Breast epithelium (tissue), 4 donors: ENCODE results near the gene ZBTB40. TPM values are rescaled to one million over a fixed set of nuclear protein-coding genes. Genes with fewer than 3 reads are reported as not detected.
A peak's percentile ranks its signal among the peaks of the same experiment; 100 is the strongest.

Experiments
- DNase-seq, 2 donors: peaks; one replicate each; pipeline ENCODE4 v3.0.0-alpha.2; 2019; ENCODE audit warnings: low spot score in 2 of 2
- H3K27ac ChIP-seq, 2 donors: fragments of 200-600 bp; sonication (generic) in 1 of 2; one replicate each; pipeline ENCODE4 v1.5.1; 2016 to 2019; ENCODE audit warnings: mild to moderate bottlenecking in 1 of 2
- H3K27me3 ChIP-seq, 2 donors: fragments of 200-600 bp; sonication (generic) in 1 of 2; one replicate each; pipeline versions ENCODE4 v1.5.1 to v1.6.0; 2017 to 2019; ENCODE audit warnings: control low read depth in 1 of 2, mild to moderate bottlenecking in 1 of 2
- H3K36me3 ChIP-seq: fragments of 200-600 bp; one replicate; pipeline ENCODE4 v1.5.1; 2019
- H3K4me1 ChIP-seq, 2 donors: fragments of 200-600 bp; sonication (generic); one replicate each; pipeline ENCODE4 v1.5.1; 2016 to 2019; ENCODE audit warnings: control low read depth in 1 of 2
- H3K4me3 ChIP-seq, 3 donors: fragments of 200-600 bp; sonication (generic); 1 replicate in 2 of 3; 2 replicates in 1 of 3; pipeline ENCODE4 v1.5.1; 2016 to 2019; ENCODE audit warnings: mild to moderate bottlenecking in 3 of 3, moderate library complexity in 2 of 3
- H3K9me3 ChIP-seq, 2 donors: fragments of 200-600 bp; sonication (generic) in 1 of 2; one replicate each; pipeline ENCODE4 v1.5.1; 2016 to 2019; ENCODE audit warnings: control low read depth in 1 of 2
- POLR2A ChIP-seq: fragments of 450-650 bp; IDR thresholded peaks from one replicate; pipeline ENCODE4 v1.6.1; 2016; ENCODE audit warnings: antibody characterized with exemption, mild to moderate bottlenecking, moderate library complexity
- POLR2AphosphoS5 ChIP-seq, 3 donors: sonication (generic); formaldehyde crosslinking; IDR thresholded peaks; one replicate each; pipeline ENCODE4 v1.6.1; 2017; ENCODE audit warnings: antibody characterized with exemption in 3 of 3
- intact Hi-C: fragments of 100-400 bp; cut with DNase I; formaldehyde crosslinking; loops from one replicate; pipeline ENCODE4 v1.15.1; 2023; ENCODE audit warnings: low total_unique reads
- total RNA-seq, 3 donors: library from RNA; depleted of rRNA; stranded (reverse); fragments of >200 nt; gene quantifications; one replicate each; pipeline ENCODE4 v1.1.0, GENCODE V29; 2016
- TF ChIP-seq, protein P1 (sequence below), 3 donors: fragments of 450-650 bp; IDR thresholded peaks; one replicate each; pipeline ENCODE4 v1.5.1; 2016 to 2017; ENCODE audit warnings: antibody characterized with exemption in 3 of 3, mild to moderate bottlenecking in 3 of 3, moderate library complexity in 3 of 3

The ZBTB40 gene
- total RNA-seq, 3 donors from 2014 or later, result 15.7 to 24.6 (median 22.0) TPM

DNA sequence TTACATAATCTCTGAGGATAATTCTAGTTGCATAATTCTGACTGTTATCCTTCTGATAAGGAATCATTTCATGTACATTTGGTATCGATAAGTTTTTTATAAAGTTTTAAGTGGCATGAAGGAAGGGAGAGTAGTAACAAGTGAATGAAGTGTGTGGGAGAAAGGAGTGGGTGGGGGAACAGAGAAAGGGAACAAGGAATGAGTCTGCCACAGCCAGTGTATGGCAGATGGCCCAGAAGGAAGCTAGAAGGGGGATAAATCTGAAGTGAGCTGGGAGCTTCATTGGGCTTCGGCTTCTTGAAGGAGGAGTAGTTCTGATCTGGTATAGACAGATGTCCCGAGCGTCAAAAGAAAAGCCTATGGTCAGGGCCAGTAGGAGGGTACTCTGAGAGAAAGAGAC lies 18.6 kb downstream of the ZBTB40 start:
- Histone ChIP-seq H3K9me3 (peaks cover 4 to 6% of the 10 kb centered on the region in 2 donors), H3K36me3 (no peaks in the 10 kb centered on the region), H3K4me1 (peaks cover 0 to 4% of the 10 kb centered on the region in 2 donors), H3K27ac (no peak overlapping the region), H3K27me3 (no peaks in the 10 kb centered on the region), H3K4me3 (no peak overlapping the region)
- TF ChIP-seq POLR2A (no peak), POLR2AphosphoS5 (IDR thresholded peaks at IDR 0.05) (no peak)
- TF ChIP-seq, protein P1, sequence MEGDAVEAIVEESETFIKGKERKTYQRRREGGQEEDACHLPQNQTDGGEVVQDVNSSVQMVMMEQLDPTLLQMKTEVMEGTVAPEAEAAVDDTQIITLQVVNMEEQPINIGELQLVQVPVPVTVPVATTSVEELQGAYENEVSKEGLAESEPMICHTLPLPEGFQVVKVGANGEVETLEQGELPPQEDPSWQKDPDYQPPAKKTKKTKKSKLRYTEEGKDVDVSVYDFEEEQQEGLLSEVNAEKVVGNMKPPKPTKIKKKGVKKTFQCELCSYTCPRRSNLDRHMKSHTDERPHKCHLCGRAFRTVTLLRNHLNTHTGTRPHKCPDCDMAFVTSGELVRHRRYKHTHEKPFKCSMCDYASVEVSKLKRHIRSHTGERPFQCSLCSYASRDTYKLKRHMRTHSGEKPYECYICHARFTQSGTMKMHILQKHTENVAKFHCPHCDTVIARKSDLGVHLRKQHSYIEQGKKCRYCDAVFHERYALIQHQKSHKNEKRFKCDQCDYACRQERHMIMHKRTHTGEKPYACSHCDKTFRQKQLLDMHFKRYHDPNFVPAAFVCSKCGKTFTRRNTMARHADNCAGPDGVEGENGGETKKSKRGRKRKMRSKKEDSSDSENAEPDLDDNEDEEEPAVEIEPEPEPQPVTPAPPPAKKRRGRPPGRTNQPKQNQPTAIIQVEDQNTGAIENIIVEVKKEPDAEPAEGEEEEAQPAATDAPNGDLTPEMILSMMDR (IDR thresholded peaks at IDR 0.05), result no peak
- intact Hi-C loops, result no loop called here
- DNase-seq, result no peak

DNA sequence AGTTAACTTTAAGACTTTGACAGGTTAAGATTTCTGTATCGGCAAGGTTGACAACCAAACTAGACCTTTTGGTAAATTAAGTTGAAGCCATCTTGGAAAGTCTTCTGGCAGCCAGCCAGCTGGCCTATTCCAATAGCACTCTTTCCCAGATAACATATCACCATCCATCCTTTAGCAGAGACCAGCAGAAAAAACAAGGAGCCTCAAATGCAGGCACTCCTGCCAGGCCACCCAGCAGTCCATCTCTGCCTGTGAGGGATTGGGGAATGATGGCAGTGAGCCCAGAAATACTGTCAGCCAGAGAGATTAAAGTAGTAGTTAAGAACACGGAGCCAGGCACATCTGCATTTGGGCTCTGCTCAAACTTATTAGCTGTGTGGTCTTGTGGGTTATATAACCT lies 19.4 kb downstream of the ZBTB40 start:
- intact Hi-C loops, result no loop called here
- Histone ChIP-seq H3K4me1 (peaks cover 0 to 4% of the 10 kb centered on the region in 2 donors), H3K36me3 (no peaks in the 10 kb centered on the region), H3K9me3 (no peaks in the 10 kb centered on the region), H3K4me3 (no peak overlapping the region), H3K27me3 (no peaks in the 10 kb centered on the region), H3K27ac (no peak overlapping the region)
- TF ChIP-seq POLR2A (no peak), POLR2AphosphoS5 (IDR thresholded peaks at IDR 0.05) (no peak)
- TF ChIP-seq, protein P1 (IDR thresholded peaks at IDR 0.05), result no peak
- no peak for DNase-seq

DNA sequence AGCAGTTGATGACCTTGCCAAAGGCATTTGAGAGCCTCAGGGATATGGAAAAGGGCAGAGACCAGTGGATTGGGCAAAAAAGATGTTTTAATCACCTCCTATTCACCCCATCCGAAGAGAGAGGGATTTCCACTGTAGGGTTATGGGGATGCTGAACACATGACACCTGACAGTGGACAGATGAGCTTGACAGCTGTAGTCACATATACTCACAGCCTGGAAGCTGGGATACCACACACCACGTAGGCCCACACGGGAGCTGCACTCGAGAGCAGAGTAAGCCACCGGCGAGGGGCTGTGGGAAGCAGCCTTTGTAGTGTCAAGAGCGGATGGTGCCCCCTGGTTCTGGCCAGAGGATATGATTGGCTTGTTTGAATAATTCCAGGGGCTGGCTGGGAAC lies 20.0 kb downstream of the ZBTB40 start:
- H3K27me3 ChIP-seq, result no peaks in the 10 kb centered on the region
- peaks cover 0 to 4% of the 10 kb centered on the region in 2 donors for H3K4me1 ChIP-seq
- intact Hi-C loops, result no loop called here
- no peak overlapping the region for H3K27ac ChIP-seq
- TF ChIP-seq, protein P1 (IDR thresholded peaks at IDR 0.05), result no peak
- DNase-seq, result no peak
- no peaks in the 10 kb centered on the region for H3K36me3 ChIP-seq
- H3K9me3 ChIP-seq, result no peaks in the 10 kb centered on the region
- H3K4me3 ChIP-seq, result no peak overlapping the region

DNA sequence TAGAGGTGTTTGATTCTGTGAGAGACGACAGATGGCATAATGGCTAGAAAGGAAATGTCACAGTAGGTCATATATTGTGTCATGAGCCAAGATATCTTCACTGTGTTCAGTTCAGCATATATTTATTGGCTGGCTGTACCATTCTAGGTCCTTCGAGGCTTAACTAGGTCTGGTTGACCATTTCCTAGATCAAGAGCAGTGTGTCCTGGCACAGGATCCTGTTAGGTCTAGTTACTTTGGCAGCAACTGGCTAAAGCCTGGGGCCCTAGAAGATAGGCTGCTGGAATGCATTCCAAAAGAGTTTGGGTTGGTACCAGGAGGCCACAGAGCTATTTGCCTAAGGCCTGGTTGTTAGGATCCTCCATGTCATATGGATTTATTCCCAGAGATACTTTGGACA lies 20.9 kb downstream of the ZBTB40 start:
- H3K27ac ChIP-seq, result no peak overlapping the region
- peak in 1 of 2 donors; percentile 51 for DNase-seq
- no peak for TF ChIP-seq POLR2AphosphoS5 (IDR thresholded peaks at IDR 0.05)
- TF ChIP-seq, protein P1 (IDR thresholded peaks at IDR 0.05), result no peak
- no peak for TF ChIP-seq POLR2A
- no peaks in the 10 kb centered on the region for H3K36me3 ChIP-seq
- H3K4me1 ChIP-seq, result peaks cover 0 to 4% of the 10 kb centered on the region in 2 donors
- no peaks in the 10 kb centered on the region for H3K9me3 ChIP-seq
- no peaks in the 10 kb centered on the region for H3K27me3 ChIP-seq
- no peak overlapping the region for H3K4me3 ChIP-seq
- intact Hi-C loops, result no loop called here

DNA sequence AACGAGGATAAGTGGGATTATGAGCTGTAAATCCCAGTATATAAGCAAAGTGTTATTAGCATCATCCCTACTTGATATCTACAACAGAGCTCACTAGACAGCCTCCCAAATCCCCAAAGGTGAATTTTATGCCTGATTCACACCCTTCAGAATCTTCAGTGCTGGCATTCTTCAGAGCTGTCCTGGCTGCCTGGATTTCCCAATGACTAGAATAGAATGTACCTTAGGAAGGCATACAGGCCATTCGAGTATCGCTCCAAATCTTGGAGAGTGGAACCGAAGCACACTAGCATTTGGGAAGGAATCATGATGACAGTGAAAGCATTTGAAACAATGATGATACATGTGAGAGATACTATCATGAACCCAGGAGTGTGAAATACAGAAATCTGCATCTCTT lies 22.3 kb downstream of the ZBTB40 start:
- no peak for TF ChIP-seq POLR2A
- TF ChIP-seq POLR2AphosphoS5 (IDR thresholded peaks at IDR 0.05), result no peak
- TF ChIP-seq, protein P1 (IDR thresholded peaks at IDR 0.05), result no peak
- Histone ChIP-seq H3K9me3 (no peaks in the 10 kb centered on the region), H3K36me3 (no peaks in the 10 kb centered on the region), H3K27me3 (no peaks in the 10 kb centered on the region), H3K27ac (no peak overlapping the region), H3K4me1 (peaks cover 0 to 4% of the 10 kb centered on the region in 2 donors), H3K4me3 (no peak overlapping the region)
- DNase-seq, result no peak
- intact Hi-C loops, result no loop called here
